Measurements from ENCODE around the gene SCAF1. TPM values are rescaled to one million over a fixed set of nuclear protein-coding genes. Genes with fewer than 3 reads are reported as not detected.
"Not testable (repeated sequence)": the region's sequence is repeated elsewhere in the genome, so short reads cannot be mapped to it uniquely, and the experiment has no call there.

The SCAF1 gene
- total RNA-seq, 1 donor from 2014 or later: 59.4 TPM

DNA sequence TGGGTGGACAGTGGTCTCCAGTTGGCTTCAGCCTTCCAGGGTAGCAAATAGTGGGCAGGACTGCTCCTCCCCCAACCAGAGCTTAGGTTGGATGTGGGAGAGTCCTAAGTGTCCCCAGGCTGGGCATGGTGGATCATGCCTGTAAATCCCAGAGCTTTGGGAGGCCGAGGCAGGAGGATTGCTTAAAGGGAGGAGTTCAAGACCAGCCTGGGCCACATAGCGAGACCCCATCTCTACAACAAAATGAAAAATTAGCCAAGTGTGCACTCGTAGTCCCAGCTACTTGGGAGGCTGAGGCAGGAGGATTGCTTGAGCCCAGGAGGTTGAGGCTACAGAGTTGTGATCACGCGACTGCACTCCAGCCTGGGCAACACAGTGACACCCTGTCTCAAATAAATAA, 9.4 kb upstream of the SCAF1 start:
- Histone ChIP-seq H3K4me1 (peaks cover 27% of the 10 kb centered on the region), H3K9me3 (no peaks in the 10 kb centered on the region), H3K27me3 (ENCODE audit: low read depth) (no peaks in the 10 kb centered on the region), H3K36me3 (peaks cover 18% of the 10 kb centered on the region), H3K4me3 (no peak overlapping the region), H3K27ac (no peak overlapping the region)
- ATAC-seq (no peak), DNase-seq (no peak)
- TF ChIP-seq, protein P1, sequence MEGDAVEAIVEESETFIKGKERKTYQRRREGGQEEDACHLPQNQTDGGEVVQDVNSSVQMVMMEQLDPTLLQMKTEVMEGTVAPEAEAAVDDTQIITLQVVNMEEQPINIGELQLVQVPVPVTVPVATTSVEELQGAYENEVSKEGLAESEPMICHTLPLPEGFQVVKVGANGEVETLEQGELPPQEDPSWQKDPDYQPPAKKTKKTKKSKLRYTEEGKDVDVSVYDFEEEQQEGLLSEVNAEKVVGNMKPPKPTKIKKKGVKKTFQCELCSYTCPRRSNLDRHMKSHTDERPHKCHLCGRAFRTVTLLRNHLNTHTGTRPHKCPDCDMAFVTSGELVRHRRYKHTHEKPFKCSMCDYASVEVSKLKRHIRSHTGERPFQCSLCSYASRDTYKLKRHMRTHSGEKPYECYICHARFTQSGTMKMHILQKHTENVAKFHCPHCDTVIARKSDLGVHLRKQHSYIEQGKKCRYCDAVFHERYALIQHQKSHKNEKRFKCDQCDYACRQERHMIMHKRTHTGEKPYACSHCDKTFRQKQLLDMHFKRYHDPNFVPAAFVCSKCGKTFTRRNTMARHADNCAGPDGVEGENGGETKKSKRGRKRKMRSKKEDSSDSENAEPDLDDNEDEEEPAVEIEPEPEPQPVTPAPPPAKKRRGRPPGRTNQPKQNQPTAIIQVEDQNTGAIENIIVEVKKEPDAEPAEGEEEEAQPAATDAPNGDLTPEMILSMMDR (IDR thresholded peaks at IDR 0.05): no peak
- intact Hi-C loops (cut with DNase I): no loop called here

DNA sequence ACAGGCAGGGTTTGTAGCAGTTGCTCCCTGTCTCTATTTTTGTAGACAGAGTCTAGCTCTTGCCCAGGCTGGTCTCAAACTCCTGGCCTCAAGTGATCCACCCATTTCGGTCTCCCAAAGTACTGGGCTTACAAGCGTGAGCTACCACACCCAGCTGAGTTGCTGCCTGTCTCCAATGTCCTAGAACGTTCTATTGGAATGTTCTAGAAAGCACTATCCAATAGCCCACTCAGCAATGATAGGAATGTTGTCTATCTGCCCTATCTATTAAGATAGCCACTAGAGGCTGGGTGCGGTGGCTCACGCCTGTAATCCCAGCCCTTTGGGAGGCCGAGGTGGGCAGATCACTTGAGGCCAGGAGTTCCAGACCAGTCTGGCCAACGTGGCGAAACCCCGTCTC, 8.7 kb upstream of the SCAF1 start:
- intact Hi-C loops (cut with DNase I); H3K9me3 ChIP-seq; H3K4me3 ChIP-seq; DNase-seq; H3K27me3 ChIP-seq (ENCODE audit: low read depth): not testable (repeated sequence)
- peak in 1 of 2 donors; percentile 5 for ATAC-seq
- H3K36me3 ChIP-seq: peaks cover 18% of the 10 kb centered on the region
- H3K27ac ChIP-seq: peak overlapping the region; percentile 8
- peaks cover 29% of the 10 kb centered on the region for H3K4me1 ChIP-seq

DNA sequence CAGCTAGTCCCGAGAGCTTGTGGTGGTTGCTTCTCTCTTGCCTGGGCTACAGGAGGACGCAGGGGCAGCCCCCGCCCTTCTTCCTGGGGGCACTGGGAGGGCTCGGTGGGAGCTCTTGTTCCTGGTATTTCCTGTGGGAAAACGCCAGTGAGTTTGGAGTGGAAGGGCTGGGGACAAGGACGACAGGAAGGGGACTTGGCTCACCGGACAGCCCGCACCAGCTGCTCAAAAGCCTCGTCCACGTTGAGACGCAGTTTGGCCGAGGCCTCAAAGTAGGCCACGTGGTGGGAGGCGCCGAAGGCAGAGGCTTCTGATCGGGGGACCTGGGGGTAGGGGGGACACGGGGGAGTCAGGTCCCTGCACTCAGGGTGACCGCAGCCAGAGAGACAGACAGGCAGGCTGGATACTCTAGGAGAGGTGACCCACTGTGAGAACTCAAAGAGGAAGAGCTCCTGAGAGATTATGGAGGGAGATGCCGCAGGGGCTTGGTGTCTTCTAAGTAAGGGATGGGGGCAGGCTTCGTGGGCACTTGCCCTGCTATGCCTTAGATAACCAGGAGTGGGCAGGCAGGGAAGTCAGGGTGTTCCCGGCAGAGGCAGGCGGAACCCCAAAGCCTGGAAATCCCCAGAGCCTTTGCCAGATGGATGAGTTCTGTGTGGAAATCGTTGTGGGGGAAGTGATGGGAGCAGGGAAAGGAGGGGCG, 6.3 kb upstream of the SCAF1 start:
- Histone ChIP-seq H3K27me3 (ENCODE audit: low read depth) (no peaks in the 10 kb centered on the region), H3K4me3 (no peak overlapping the region), H3K9me3 (no peaks in the 10 kb centered on the region), H3K4me1 (peaks cover 38% of the 10 kb centered on the region), H3K27ac (peak overlapping the region; percentile 65), H3K36me3 (peaks cover 18% of the 10 kb centered on the region)
- TF ChIP-seq, protein P1 (IDR thresholded peaks at IDR 0.05): peak; percentile 13
- ATAC-seq: no peak
- no peak for DNase-seq
- intact Hi-C loops (cut with DNase I): no loop called here

DNA sequence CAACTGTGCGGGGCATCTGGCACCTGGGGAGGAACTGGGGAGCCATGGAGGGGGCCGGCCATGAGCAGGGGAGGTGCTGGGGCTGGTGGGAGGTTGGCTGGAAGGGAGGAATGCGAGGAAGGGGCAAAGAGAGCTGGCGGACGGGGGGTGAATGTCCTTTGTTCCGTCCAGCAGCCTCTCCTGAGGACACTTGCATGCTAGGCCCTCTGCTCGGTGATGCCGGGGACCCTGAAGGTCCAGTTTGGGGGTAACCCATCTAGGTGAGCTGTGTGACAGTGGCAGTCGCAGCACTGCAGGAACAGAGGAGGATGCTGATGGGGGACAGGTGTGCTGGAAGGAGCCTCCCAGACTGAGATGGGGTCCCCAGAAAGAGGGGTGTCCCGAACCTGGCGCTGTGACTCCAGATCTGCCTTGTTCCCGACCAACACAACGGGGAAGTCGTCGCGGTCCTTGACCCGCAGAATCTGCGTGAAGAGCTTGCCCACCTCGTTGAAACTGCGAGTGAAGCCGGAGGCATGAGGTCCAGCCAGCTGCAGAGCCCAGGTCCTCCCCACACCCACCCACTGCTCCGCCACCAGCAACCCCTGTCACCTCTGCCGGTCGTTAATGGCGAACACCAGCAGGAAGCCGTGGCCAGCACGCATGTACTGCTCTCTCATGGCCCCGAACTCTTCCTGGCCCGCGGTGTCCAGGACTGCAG, 5.6 kb upstream of the SCAF1 start:
- Histone ChIP-seq H3K27me3 (ENCODE audit: low read depth) (no peaks in the 10 kb centered on the region), H3K4me1 (peaks cover 39% of the 10 kb centered on the region), H3K9me3 (no peaks in the 10 kb centered on the region), H3K27ac (peak overlapping the region; percentile 65), H3K4me3 (no peak overlapping the region), H3K36me3 (peaks cover 18% of the 10 kb centered on the region)
- DNase-seq (no peak), ATAC-seq (no peak)
- intact Hi-C loops (cut with DNase I): no loop called here
- TF ChIP-seq, protein P1 (IDR thresholded peaks at IDR 0.05): no peak

DNA sequence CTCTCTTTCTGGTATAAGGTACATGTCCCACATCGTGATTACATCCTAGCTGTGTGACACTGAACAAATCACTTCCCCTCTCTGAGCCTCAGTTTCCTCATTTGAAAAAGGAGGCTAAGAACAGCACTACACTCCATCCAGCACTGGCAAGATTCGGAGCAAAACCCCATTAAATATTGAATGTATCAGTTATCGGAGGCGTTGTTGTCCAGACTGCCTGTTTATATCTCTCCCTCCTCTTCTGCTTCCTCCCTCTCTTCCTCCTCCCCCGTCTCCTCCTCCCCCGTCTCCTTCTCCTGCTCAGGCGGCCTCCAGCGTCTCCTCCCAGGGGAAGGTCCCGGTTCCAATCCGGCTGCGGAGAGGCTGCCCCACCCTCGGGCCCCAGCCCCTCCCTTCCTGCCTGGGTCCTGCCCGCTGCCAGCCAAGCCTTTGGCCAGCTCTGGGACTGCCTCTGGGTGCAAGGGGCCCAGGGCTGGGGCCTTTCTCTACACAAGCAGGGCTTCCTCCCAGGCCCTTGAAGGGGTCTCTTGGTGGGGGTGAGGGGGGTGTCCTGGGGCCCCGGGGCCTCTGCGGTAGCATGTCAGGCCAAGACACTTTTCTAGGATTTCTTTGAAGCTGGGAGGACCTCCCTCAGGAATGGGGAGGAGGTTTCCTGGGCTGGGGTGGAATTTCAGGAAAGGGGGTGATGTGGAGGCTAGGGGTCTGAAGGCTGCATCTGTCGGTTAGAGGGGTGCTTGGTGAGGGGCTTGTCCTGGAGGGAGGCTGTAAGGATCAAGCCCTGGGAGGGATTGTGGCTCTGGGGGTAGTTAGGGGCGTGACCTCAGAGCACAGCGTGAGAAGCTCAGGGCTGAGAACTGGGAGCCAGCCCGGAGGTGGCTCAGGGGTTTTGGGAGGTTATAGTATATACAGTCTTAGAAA, 3.9 kb upstream of the SCAF1 start:
- TF ChIP-seq, protein P1 (IDR thresholded peaks at IDR 0.05): no peak
- H3K4me3 ChIP-seq: peak overlapping the region; percentile 94
- intact Hi-C loops (cut with DNase I): no loop called here
- H3K9me3 ChIP-seq: no peaks in the 10 kb centered on the region
- H3K27me3 ChIP-seq (ENCODE audit: low read depth): no peaks in the 10 kb centered on the region
- DNase-seq (peak; percentile 87), ATAC-seq (peak; percentile 0 to 20)
- H3K27ac ChIP-seq: peak overlapping the region; percentile 99
- H3K36me3 ChIP-seq: peaks cover 18% of the 10 kb centered on the region
- H3K4me1 ChIP-seq: peaks cover 46% of the 10 kb centered on the region
